Mucosa of descending colon (tissue), 3 donors: Measurements from ENCODE around the gene PRPS2. TPM values are rescaled to one million over a fixed set of nuclear protein-coding genes. Genes with fewer than 3 reads are reported as not detected.

ENCODE experiments used
- ATAC-seq: fragments of 200-7000 bp; cut with Tn5 transposase; one replicate; pipeline ENCODE4 v1.9.1; 2020; ENCODE audit warnings: mild to moderate bottlenecking, moderate library complexity
- DNase-seq, 3 donors: peaks; one replicate each; pipeline ENCODE4 v3.0.0-alpha.2; 2020
- H3K36me3 ChIP-seq: fragments of 200-600 bp; one replicate; pipeline ENCODE4 v1.8.0; 2021; ENCODE audit warnings: low read depth, mild to moderate bottlenecking
- H3K4me1 ChIP-seq: fragments of 200-600 bp; one replicate; pipeline ENCODE4 v1.8.0; 2021; ENCODE audit warnings: low read depth, mild to moderate bottlenecking
- H3K4me3 ChIP-seq: fragments of 200-600 bp; one replicate; pipeline ENCODE4 v1.8.0; 2021; ENCODE audit warnings: mild to moderate bottlenecking
- H3K9me3 ChIP-seq: fragments of 200-600 bp; one replicate; pipeline ENCODE4 v1.8.0; 2021; ENCODE audit warnings: mild to moderate bottlenecking
- intact Hi-C, 2 donors: fragments of 100-400 bp; cut with DNase I in 1 of 2; cut with micrococcal nuclease in 1 of 2; formaldehyde crosslinking; loops; one replicate each; pipeline versions ENCODE4 v1.11.0 to v1.11.1; 2022; cut with DNase I, micrococcal nuclease
- total RNA-seq, 3 donors: library from RNA; stranded (reverse); fragmentation: NEBNext Ultra II Directional in 2 of 3; extraction: Animal tissue kit (Norgen Biotek cat#: 25700) in 2 of 3; gene quantifications; one replicate each; pipeline versions ENCODE4 v1.2.1 to v1.2.4, GENCODE V29; 2021 to 2023
- TF ChIP-seq, protein P1 (sequence below): fragments of 200-600 bp; IDR thresholded peaks from one replicate; pipeline ENCODE4 v1.8.0; 2022; ENCODE audit warnings: antibody characterized with exemption, mild to moderate bottlenecking
- donor health status: DM: no; HTN: no; CAD: no; lungs with moderate emphysema.
- donor health status: DM: no; HTN: no; CAD: no.
- donor health status: DM: no; HTN: yes; CAD: no.

PRPS2 gene
- total RNA-seq, 3 donors from 2014 or later = 37.0 to 68.5 (median 56.4) TPM

DNA sequence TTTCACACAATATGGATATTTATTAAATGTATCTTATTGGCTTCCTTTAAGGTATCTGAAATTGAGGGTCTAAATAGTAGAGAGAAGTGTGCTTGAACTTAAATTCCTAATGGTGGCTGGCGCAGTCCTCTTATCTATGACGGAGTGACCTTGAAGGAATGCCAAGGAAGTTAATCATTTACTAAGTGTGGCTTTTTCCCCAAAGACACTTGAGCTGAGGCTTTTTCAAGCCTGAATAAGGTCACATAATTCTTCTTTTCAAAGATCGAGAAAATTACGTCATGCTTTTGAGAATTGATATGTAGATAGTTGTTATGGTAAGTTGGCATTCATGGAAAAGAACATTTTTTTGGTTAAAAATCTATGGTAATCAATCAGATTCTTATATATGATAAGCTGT is 11.7 kb upstream of the PRPS2 start:
- no peaks in the 10 kb centered on the region for H3K9me3 ChIP-seq
- no peaks in the 10 kb centered on the region for H3K4me1 ChIP-seq
- ATAC-seq = peak; percentile 65
- H3K4me3 ChIP-seq = no peak overlapping the region
- DNase-seq = peak in 1 of 3 donors; percentile 34
- no peaks in the 10 kb centered on the region for H3K36me3 ChIP-seq
- intact Hi-C loops = no loop called here
- TF ChIP-seq, protein P1, sequence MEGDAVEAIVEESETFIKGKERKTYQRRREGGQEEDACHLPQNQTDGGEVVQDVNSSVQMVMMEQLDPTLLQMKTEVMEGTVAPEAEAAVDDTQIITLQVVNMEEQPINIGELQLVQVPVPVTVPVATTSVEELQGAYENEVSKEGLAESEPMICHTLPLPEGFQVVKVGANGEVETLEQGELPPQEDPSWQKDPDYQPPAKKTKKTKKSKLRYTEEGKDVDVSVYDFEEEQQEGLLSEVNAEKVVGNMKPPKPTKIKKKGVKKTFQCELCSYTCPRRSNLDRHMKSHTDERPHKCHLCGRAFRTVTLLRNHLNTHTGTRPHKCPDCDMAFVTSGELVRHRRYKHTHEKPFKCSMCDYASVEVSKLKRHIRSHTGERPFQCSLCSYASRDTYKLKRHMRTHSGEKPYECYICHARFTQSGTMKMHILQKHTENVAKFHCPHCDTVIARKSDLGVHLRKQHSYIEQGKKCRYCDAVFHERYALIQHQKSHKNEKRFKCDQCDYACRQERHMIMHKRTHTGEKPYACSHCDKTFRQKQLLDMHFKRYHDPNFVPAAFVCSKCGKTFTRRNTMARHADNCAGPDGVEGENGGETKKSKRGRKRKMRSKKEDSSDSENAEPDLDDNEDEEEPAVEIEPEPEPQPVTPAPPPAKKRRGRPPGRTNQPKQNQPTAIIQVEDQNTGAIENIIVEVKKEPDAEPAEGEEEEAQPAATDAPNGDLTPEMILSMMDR = no peak

DNA sequence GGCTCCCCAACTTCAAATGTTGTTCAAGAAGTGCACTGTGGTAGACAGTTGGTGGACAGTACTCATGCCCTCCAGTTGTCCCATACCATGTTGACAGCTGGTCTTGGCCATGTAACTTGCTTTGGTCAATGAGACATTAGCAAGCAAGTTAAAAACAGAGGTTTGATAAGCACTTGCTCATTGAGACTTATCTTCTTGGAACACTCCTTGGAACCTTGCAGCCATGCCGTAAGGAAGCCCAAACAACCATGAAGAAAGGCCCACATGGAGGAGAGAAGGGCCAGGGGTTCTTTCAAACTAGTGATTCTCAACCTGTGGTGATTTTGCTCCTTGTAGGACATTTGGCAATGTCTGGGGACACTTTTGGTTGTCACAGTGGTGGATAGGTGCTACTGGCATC is 2.6 kb upstream of the PRPS2 start:
- TF ChIP-seq, protein P1 = no peak
- Histone ChIP-seq H3K4me1 (no peaks in the 10 kb centered on the region), H3K36me3 (no peaks in the 10 kb centered on the region), H3K9me3 (no peaks in the 10 kb centered on the region), H3K4me3 (no peak overlapping the region)
- no peak for ATAC-seq
- no peak for DNase-seq
- intact Hi-C loops = no loop called here

DNA sequence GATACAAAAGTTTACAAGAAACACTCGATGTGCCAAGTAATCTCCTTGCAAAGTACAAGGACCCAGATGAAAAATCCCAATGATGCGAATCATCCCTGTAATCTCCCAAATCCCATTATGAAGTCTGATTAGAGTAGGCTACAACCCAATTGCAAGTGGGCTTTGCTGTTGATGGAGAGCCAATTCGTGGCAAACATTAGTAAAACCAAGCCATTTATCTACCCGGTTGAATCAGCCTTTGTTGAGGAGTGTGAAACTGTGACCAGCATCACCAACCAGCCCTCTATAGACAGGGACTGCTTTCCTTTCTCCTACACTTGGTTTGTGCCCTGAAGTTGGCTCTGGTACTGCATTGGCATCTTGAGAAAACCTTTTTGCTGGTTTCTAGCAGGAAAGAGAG is 1.2 kb upstream of the PRPS2 start:
- no peak overlapping the region for H3K4me3 ChIP-seq
- ATAC-seq = no peak
- no peak for DNase-seq
- H3K36me3 ChIP-seq = no peaks in the 10 kb centered on the region
- intact Hi-C loops = no loop called here
- TF ChIP-seq, protein P1 = no peak
- H3K9me3 ChIP-seq = no peaks in the 10 kb centered on the region
- no peaks in the 10 kb centered on the region for H3K4me1 ChIP-seq

DNA sequence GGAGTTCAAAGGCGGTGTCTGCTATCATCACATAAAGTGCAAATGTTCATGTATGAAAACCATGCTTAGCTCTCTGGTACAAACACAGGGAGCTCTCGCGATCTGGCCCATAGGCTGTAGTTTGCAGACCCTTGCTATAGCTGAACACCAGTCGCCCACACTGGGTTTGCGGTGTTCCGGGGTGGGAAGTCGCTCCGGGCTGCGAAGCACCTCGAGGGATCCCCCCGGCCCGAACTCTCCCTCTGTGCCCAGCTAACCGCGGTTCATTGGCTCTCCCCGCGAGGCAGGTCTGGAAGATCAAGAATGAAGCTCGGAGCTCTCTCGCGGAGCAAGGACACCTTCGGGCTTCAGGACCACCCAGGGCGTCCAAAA is 341 bp upstream of the PRPS2 start:
- intact Hi-C loops = no loop called here
- DNase-seq = peak in 1 of 3 donors; percentile 9
- Histone ChIP-seq H3K4me1 (no peaks in the 10 kb centered on the region), H3K9me3 (no peaks in the 10 kb centered on the region), H3K4me3 (no peak overlapping the region), H3K36me3 (no peaks in the 10 kb centered on the region)
- TF ChIP-seq, protein P1 = no peak
- peak; percentile 34 for ATAC-seq

DNA sequence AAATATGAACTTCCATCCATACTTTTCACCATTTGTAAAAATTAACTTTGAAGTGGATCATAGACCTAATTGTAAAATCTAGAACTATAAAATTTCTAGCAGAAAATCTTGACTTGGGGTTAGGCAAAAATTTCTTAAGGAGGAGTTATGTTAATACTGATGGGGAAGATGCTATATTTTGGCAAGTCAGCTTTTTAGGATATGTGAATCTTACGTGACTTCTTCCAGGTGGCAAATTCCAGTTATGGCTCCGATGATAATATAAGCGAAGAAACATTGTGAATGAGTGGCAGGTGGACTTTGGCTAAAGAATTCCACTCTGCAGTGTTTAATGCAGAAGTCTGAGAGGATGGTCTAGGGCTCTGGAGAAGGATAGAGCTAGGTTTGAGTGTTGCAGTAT is 1.5 kb downstream of the PRPS2 start:
- H3K9me3 ChIP-seq = no peaks in the 10 kb centered on the region
- ATAC-seq (no peak), DNase-seq (no peak)
- H3K4me3 ChIP-seq = no peak overlapping the region
- no peaks in the 10 kb centered on the region for H3K4me1 ChIP-seq
- no peaks in the 10 kb centered on the region for H3K36me3 ChIP-seq
- intact Hi-C loops = no loop called here
- TF ChIP-seq, protein P1 = no peak

DNA sequence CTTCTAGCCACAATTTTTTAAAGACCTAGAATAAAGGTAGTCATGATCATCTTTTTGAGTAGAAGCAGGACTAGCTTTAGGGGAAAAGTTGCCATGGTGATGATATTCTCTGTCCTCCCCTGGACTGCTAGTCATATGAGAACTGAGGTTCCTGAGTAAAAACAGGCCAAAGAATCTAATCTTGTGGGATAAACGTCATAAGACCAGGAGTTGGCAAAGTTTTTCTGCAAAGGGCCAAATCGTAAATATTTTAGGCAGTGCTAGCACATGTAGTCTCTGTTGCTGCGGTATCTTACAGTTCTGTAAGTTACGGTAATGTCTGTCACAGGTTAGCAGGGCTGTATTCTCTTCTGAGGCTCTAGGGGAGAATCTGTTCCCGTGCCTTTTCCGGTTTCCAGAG is 3.4 kb downstream of the PRPS2 start:
- intact Hi-C loops = no loop called here
- Histone ChIP-seq H3K4me3 (no peak overlapping the region), H3K4me1 (no peaks in the 10 kb centered on the region), H3K36me3 (no peaks in the 10 kb centered on the region), H3K9me3 (no peaks in the 10 kb centered on the region)
- DNase-seq (no peak), ATAC-seq (no peak)
- TF ChIP-seq, protein P1 = no peak
